Measurements from ENCODE around the gene ACACB.

Gene ACACB

DNA sequence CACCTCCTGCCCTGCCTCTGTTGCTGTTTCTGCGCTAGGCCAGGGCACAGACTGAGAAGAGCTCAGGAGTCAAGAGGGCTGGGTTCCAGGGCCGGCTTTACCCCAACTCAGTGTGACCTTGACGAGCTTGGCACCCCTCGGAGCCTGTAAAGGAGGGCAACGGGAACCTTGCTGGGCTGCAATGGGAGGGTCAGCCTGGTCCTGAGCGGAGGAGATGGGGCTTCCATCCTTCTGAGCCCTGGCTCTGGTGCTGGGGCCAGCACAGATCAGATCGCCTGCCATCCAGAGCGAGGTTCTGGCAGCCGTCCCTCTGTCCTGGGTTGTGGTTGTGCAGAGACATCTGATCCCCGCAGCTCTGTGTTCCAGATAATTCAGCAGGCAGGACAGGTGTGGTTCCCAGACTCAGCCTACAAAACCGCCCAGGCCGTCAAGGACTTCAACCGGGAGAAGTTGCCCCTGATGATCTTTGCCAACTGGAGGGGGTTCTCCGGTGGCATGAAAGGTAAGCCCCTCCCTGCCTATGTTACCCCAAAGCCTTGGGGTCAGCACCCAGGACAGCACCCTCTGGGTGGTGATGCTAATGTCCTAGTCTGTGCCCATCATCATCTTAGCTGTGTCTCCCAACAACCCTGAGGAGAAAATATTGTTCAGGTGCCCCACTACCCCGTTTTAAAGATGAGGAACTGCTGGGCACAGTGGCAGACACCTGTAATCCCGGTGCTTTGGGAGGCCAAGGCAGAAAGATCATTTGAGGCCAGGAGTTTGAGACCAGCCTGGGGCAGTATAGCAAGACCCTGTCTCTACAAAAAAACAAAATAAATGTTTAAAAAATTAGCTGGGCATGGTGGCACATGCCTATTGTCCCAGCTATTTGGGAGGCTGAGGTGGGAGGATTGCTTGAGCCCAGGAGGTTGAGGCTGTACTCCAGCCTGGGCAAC, 142.5 kb downstream of the ACACB start:
- DNase-seq = no peak

DNA sequence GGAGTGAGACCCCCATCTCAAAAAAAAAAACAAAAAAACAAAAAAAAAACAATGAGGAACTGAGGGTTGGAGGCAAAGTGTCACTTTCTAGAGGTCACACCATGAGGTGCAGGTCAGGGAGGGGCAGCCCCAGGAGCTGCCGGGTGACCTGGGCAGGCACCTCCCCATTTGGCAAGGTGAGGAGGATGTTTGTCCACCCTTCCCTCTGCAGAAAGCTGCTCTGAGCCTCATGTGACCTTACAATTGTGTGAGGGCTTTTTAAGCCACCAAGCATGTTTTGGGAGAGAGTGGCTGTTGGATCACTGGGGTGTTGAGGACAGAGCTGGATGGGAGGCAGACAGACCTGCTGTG, 143.1 kb downstream of the ACACB start:
- DNase-seq = no peak

DNA sequence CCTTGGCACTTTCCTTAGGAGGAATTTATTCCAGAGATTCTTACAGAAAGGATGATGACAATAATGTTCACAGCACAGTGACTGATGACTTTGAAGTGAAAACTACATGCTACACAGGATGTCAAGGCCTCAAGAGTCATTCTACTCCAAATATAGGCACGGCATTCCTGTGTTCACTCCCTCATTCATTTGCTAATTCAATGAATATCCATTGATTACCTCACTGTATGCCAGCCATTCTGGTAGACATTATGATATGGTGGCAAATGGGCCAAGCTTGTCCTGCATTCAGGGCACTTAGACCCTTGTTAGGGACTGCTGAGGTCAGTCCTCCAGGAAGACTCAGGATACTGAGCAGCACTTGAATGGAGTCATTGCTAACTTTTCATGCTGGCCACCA, 144.7 kb downstream of the ACACB start:
- no peak for DNase-seq

DNA sequence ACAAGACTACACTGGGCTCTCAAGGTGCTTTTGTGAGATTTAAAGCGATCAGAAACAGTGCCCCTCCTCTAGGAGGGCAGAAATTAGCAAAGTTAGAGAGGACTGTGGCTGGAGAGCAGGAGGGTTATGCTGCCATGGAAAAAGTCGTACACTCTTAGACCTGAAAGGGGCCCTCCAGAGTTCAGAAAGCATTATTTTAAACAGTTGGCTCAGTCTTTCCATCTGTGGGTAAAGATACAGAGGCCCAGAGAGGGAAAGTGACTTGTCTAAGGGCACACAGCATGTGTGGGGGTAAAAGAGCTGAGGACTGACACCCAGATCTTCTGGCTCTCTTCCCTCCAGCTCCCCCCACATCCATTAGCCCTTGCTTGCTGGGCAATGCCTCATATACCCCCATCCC, 145.6 kb downstream of the ACACB start:
- DNase-seq = no peak

DNA sequence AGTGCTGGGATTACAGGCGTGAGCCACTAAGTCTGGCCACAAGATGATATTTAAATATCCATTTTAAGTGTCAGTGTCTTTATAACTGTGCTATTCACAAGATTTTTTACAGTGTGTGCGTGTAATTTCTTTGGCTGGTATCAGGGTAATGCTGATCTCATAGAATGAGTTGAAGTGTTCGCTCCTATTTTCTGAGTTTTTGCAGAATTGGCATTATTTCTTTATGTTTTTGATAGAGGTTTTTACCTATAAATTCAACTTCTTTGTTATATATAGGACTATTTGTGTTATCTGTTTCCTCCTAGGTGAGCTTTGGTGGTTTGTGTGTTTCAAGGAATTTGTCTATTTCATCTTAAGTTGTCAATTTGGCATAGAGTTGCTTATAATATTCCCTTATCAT, 147.1 kb downstream of the ACACB start:
- DNase-seq = no peak

DNA sequence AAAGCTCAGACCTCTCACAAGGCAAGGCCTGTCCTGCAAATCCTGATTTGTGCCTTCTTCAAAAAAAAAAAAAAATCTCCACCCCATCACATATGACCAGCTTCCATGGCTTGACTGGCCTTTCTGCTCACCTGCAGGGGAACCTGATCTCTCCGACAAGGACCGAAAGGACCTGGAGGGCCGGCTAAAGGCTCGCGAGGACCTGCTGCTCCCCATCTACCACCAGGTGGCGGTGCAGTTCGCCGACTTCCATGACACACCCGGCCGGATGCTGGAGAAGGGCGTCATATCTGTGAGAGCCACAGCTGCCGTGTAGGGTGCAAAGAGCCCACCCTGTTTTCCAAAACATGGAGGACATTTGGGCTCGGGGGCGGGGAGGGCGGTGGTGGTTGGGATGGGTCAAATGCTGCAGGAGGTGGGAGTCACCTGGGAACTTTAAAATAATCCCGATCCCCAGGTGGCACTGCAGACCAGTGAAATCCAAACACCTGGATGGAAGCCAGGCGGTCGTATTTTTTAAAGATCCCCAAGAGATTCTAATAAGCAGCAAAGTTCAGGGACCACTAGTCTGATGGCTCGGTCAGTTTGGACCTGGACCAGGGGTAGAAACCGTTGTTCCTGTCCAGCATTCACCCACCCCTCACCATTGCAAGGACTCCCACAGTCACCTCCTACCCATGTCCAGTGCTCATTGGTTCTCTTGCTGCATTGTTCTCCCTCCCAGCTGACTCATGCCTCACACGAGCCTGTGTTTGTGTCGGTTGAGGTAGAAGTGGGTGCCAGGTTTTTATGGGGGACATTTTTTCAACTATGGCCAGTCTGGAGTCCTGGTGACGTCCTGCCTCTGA, 147.9 kb downstream of the ACACB start:
- DNase-seq = peak; percentile 1

DNA sequence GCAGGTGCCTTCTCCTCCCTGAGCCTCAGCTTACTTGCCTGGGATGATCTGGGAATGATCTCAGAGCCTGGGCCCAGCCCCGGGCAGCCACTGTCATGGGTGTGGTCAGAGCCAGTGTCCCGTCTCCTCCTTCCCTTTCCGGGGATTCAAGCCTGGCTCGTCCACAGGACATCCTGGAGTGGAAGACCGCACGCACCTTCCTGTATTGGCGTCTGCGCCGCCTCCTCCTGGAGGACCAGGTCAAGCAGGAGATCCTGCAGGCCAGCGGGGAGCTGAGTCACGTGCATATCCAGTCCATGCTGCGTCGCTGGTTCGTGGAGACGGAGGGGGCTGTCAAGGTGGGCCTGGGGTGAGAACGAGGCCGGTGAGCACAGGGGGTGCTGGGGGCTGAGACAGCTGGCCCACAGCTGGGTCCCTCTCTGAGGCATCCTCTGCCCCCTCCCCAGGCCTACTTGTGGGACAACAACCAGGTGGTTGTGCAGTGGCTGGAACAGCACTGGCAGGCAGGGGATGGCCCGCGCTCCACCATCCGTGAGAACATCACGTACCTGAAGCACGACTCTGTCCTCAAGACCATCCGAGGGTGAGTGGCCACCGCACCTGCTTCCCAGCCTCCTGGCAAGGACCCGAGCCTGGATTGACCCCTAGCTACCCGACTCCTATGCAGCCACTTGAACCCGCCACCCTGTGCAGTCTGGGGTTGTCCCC, 148.7 kb downstream of the ACACB start:
- DNase-seq = no peak

DNA sequence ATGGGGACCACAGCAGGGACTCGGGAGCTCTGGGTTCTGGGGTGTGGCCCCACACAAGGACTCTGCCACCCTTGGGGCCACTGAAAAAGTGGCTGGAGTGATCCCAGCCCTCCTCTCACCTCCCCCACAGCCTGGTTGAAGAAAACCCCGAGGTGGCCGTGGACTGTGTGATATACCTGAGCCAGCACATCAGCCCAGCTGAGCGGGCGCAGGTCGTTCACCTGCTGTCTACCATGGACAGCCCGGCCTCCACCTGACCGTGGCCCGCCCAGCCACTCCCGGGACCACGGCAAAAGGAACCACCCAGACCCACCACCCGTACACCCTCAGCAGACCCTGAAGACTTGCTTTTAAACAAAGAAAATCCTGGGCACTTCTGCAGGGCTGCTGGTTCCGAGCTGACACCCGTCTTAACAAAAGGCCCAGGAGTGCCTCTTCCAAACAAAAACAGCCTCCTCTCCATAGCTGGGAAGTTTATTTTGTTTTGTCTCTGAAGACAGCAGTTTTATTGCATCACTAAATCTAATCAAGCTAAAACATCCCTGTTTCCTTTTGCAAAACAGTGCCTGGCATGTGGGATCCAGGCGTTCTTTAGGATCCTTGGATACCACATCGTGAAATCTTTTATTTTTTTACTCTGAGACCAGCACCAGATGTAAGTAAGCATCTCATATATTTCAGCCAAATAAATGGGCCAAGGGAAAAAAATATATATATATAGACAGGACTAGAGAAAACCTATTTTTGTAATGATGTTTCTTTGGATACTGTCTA, 149.9 kb downstream of the ACACB start:
- no peak for DNase-seq

DNA sequence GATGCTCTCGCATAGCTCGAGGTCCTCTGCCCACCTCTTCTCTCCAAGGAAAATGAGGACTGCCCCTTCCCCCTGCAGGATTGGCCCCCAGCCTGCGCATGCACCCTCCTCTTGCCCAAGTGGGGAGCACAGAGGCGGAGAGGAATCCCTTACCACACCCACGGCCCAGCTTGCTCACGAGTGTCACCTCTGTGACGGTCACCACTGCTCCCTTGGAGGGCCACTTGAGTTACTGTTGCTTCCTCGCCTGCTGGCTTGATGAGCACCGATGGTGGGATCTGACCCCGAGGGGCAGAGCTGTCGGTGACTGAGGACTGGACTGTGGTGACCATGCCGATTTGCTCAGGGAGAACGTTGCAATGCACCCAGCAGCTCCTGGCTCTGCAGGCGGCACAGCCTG, 151.0 kb downstream of the ACACB start:
- DNase-seq = no peak

DNA sequence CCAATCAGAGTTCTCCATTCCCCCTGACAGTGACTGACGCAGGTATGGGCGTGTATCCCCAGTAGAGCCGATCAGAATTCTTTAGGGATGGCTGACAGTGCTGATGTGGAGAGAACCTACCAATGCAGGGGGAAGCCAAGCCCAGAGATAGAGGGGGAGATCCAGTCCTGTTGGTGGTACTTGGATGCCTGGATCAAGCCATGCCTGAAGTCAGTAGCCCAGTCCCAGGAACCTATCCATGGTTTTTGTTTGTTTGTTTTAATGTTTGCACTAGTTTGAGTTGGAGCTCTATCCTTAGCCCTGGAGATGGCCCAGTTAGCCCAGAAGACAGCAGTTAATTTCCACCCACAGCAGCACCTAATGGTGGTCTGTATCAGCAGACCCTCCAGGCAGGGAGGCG, 152.5 kb downstream of the ACACB start:
- DNase-seq = no peak

DNA sequence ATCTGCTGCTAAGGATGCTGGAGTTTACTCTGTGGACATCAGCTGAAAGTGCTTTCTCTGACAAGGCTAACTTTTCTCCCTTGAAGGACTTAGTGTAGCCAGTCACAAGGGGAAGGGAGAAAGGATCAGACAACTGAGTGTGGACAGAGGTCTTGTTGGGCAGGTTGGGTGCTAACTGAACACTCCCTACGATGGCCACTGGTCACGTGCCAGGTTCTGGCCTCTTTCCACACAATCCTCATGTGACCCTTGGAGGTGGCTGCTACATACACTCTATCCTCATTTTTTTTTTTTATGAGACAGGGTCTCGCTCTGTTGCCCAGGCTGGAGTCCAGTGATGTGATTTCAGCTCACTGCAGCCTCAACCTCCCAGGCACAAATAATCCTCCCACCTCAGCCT, 153.0 kb downstream of the ACACB start:
- DNase-seq = no peak

DNA sequence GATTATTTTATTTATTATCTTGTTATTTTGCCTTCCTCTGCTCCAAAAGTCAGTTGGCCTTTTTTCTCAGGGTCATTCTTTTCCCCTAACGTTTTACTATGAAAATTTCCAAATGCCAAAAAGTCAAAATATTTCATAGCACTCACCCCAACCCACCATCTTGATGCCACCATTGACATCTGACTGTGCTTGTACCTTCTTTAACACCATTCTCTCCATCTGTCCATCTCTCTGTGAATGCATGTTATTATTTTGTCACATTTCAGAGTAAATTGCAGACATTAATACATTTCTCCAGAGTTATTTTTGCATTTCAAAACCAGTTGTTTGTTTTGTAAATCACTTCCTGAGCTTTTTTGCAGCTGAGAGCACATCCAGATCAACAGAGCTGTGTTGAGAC, 154.1 kb downstream of the ACACB start:
- no peak for DNase-seq

DNA sequence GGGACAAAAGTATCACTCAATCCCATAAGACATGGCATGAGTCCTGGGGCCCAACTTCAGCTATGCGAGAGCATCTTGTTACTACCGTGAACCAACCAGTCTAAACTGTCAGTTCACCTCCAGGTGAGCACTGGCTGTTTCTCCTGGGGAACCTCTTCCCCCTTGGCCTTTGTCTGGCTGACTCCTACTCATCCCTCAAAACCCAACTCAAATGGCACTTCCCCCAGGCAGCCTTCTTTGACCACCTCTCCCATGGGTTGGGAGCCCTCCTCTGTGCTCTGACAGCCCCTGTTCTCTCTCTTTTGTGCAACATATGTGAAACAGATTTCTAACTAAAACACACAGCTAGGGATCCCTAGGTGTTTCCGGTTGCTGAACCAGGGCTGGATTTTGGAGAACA, 155.0 kb downstream of the ACACB start:
- no peak for DNase-seq

DNA sequence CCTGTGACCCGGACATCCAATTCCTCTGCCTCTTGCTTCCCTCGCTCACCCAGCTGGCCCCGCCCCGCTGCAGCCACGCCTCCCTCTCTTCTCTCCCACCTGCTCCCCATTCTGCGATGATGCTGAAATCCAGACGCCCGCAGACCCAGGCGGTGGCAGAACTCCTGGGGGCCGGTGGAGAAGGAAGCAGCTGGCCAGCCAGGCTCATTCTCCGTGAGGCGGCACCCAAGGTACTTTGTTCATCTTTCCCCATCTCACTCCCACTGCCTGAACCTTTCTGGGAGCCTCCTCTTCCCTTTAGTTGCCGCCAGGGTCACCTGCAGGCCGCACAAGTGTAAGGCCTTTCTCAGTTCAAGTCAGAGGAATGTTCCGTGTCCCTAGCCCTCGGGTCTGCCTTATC, 157.0 kb downstream of the ACACB start:
- DNase-seq = no peak

DNA sequence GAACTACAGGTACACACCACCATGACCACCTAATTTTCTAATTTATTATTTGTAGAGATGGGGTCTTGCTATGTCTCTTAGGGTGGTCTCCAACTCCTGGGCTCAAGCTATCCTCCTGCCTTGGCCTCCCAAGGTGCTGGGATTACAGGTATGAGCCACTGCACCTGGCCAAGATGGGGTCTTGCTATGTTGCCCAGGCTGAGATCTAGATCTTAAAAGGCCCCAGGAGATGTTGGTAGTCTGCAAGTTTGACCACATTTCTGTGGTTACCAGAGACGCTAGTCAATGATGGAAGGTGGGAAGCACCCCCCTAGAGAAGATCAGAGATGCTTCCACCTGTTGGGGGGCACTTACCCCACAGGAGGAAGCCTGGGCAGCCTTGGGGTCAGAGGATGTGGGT, 158.0 kb downstream of the ACACB start:
- no peak for DNase-seq

DNA sequence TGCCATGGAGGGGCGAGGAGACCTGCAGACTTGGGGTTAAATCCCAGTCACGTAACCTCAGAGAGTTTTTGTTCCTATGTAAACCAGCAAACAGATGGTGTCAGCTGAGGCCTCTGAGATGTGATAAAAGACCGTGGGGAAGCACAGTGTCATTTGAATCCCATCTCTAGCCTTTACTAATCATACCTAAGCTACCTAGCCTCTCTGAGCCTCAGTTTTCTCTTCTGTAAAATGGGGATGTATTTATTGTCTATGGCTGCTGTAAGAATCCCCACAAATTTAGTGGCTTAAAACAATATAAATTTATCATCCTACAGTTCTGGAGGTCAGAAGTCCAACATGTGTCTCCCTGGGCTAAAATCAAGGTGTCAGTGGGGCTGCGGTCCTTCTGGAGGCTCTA, 158.8 kb downstream of the ACACB start:
- DNase-seq = no peak

DNA sequence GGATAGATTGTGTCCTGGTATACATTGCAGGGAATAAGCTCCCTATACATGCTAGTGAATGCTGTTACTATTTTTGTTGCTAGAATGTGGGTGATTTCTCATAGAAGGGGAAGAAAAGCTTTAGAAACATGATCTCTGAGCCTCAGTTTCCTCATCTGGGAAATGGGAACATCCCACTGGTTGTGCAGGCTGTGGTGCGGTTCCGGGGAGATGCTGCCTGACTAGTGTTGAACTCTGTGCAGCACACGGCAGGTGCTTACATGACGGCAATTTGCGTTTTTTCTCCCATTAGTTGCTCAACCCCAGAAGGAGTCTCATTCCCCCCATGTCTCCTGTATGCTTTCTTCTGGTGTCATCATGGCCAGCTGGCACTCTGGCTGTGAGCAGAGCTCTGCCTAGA, 159.8 kb downstream of the ACACB start:
- no peak for DNase-seq

DNA sequence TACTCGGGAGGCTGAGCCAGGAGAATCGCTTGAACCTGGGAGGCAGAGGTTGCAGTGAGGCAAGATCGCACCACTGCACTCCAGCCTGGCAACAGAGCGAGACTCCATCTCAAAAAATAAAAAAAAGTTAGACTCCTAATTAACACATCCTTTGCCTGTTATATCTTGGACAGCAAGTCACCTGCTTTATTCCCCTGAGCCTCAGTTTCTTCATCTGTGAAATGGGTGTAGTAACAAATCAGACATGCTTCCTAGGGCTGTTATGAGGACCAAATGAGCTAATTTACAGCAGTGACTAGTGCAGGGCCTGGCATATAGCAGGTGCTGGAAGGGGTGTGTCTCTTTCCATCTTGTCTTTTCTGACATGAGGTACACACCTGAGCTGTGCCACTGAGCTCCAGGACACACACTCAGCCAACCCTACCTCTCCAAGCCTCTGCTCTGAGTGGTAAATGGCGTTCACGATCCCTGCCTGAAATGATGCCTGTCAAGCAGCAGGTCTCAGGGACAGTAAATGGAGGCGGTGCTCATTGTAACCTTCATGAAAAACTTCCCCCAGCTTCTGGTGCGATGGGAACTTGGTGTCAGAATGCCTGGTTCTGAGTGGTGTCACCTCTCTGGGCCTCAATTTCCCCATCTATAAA, 161.0 kb downstream of the ACACB start:
- DNase-seq = no peak

DNA sequence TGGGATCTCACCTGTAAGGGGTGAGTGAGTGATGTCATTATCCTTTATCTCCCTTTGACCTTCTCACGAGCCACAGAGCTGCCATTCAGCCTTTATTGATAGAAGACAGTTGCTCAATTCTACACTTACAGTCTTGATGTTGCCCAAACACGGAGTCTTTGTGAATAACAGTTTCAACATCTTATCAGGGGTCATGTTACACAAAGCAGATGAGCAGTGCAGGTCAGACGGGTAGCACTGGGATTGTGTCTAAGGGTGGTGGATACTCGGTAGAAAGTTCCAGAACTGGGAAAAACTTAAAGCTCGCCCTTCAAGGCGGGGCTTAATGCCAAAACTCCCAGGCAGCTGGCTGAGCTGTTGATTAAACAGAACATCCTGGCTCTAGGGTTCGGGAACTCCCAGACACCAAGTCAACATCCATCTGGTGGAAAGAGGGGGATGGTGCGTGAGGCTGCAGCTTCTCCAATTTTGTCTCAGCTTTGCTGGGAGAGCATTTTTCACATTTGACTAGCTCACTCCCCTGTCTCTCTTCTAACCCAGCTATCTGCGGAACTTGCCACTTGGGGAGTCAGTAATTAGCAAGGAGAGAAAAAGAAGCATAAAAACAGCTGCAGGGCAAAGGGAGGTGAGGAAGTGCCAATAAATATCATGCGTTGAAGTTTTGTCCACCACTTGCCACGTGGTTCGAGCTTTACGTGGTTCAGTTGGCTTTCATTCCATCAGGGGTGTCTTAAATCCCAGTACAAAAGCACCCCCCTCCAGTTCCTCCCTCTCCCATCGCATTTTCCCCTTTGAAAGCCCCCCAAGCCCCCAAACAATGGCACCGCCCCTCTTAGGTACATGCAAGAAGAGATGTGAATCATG, 161.7 kb downstream of the ACACB start:
- DNase-seq = no peak

DNA sequence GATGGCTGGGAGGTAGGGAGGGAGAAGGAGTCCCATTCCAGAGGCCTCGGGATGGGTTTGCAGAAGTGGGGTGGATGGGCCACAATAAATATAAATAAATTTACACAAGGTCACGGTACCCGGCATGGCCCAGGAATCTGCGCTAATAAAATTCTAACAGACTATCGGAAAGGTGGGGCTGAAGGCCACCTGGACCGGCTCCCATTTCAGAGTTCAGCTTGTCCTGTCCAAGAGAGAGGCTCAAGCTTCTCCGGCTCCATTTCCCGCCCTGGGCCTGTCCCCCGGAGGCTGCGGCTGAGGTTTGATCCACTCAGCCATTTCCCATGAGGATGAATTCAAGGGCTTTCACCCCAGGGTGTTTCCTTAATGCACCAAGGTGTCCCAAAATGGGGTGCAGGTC, 162.5 kb downstream of the ACACB start:
- DNase-seq = no peak

DNA sequence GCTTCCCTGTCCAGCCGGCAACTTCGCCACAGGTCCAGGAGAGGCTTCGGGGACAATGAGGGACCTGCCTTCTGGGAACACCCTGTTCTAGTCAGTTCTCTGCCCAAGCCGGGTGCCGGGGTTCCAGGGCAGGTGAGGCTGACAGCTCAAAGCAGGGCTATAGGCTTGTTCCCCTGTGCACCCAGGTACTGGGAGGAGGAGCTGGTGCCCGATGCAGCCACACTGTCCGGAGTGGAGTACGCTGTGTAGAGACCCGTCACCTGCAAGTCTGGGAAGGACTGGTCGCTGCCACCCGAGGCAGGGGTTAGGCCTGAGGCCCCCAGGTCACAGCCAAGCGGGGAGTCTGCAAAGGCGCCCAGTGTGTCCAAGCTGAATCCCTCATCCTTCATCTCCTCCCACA, 163.1 kb downstream of the ACACB start:
- no peak for DNase-seq
